GM18505 (cell line): ENCODE data around the gene DIPK1A.
A peak's percentile ranks its signal among the peaks of the same experiment; 100 is the strongest.

Experiments
- ATAC-seq: cut with Tn5 transposase; IDR thresholded peaks from one replicate; pipeline ENCODE4 v1.9.1; 2021; ENCODE audit not compliant: unreplicated experiment
- POLR2A ChIP-seq: IDR thresholded peaks from 4 replicates; pipeline ENCODE4 v1.6.1; 2011; ENCODE audit warnings: borderline replicate concordance; ENCODE audit not compliant: insufficient read depth, insufficient read length; ENCODE audit errors: extremely low read depth

The DIPK1A gene

DNA sequence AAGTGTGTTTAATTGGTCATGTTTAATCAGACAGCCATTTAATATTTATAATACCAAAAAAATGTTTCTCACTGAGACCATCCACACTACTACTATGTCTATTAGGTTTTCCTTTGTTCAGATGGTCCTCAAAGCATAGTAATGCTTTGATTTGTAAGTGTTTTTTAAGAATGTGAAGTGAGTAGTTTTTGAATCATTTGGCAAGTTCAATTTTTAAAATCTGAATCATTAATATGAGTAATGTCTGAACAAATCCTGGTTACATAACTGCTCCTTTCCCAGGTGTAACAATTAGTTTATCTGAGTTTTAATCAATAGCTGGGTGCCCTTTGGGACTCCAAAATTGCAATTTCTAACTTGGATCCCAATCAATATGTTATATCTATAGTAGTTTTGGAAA lies 152.9 kb downstream of the DIPK1A start:
- no peak for TF ChIP-seq POLR2A
- no peak for ATAC-seq

- ATAC-seq = no peak
- TF ChIP-seq POLR2A = no peak
These were observed 156.0 kb downstream of the DIPK1A start for GRCh38 chr1:92805216-92805615.

DNA sequence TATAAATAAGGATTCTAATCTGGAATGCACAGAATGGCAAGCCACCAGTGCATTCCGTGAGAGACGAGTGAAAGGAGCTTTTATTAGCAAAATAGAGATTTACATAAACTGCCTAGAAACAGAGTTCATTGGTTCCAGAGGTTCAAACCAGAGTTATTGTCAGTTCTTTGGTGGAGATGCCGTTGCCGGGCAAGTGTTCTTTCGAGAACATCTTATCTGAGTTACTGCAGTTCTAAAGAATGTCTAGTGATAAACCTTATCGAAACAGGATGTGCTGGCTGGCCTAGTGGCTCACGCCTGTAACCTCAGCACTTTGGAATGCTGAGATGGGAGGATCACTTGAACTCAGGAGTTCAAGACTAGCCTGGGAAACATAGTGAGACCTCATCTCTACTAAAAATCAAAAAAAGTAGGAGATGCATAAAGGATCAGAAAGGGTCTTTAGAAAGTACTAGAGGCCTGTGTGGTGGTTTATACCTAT lies 156.5 kb downstream of the DIPK1A start:
- TF ChIP-seq POLR2A = no peak
- ATAC-seq = peak; percentile 65

- ATAC-seq = no peak
- TF ChIP-seq POLR2A = no peak
These were observed 157.9 kb downstream of the DIPK1A start for GRCh38 chr1:92803140-92803887.

- ATAC-seq = no peak
These were observed 163.3 kb downstream of the DIPK1A start for GRCh38 chr1:92797961-92798360.

DNA sequence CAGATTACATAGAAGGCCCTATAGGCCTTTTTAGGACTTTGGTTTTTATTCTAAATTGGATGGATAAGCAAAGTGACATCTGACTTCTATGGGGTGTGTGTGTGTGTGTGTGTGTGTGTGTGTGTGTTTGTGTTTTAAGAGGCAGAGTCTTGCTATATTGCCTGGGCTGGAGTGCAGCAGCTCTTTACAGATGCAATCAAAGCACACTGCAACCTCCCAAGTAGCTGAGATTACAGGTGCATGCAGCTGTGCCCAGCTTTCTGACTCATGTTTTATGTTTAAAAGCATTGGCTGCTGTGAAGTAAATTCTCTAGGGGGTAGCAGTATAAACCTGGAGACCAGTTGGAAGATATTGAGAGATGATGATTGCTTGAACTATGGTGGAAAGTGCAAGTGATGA lies 164.0 kb downstream of the DIPK1A start:
- no peak for TF ChIP-seq POLR2A
- ATAC-seq = no peak

More at GRCh38 chr1:92797961-92798360, 163.3 kb downstream of the DIPK1A start:
- no peak for TF ChIP-seq POLR2A

DNA sequence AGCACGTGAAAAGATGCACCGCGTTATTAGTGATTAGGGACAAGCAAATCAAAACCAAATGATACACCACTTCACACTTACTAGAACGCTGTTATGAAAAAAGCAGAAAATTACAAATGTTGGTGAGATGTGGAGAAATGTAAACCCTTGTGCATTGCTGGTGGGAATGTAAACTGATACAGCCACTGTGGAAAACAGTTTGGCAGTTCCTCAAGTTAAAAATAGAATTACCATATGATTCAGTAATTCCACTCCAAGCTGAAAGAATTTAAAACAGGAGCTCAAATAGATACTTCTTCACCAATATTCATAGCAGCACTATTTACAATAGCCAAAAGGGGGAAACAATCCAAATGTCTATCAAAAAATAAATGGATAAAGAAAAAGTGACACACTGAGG lies 166.1 kb downstream of the DIPK1A start:
- TF ChIP-seq POLR2A = no peak
- no peak for ATAC-seq

GRCh38 chr1:92792340-92792782 lies 168.9 kb downstream of the DIPK1A start:
- no peak for ATAC-seq
- TF ChIP-seq POLR2A = no peak
